Right renal pelvis (tissue), 4 donors: Measurements from ENCODE around the gene PDS5B. TPM values are rescaled to one million over a fixed set of nuclear protein-coding genes. Genes with fewer than 3 reads are reported as not detected.
"Not testable (repeated sequence)": the region's sequence is repeated elsewhere in the genome, so short reads cannot be mapped to it uniquely, and the experiment has no call there.

Source experiments
- DNase-seq, 4 donors: peaks; one replicate each; pipeline ENCODE4 v3.0.0-alpha.2; 2013; ENCODE audit warnings: low read depth in 4 of 4, low spot score in 3 of 4, missing footprints in 1 of 4
- polyA plus RNA-seq, 4 donors: library from polyadenylated mRNA; unstranded; fragments of 120-200 nt; gene quantifications; one replicate each; pipeline ENCODE4 v1.2.1, GENCODE V29; 2013; ENCODE audit not compliant: insufficient read length in 4 of 4

The PDS5B gene
- polyA plus RNA-seq, 4 donors, result 57.1 to 72.3 (median 70.4) TPM

GRCh38 chr13:32720026-32720425 lies 133.8 kb downstream of the PDS5B start:
- DNase-seq, result no peak

GRCh38 chr13:32721131-32722034 lies 135.1 kb downstream of the PDS5B start:
- DNase-seq, result not testable (repeated sequence)

- DNase-seq, result no peak
Observed at GRCh38 chr13:32722340-32722739, 136.1 kb downstream of the PDS5B start.

- DNase-seq, result no peak
Observed at GRCh38 chr13:32723987-32724386, 137.7 kb downstream of the PDS5B start.

- no peak for DNase-seq
Observed at GRCh38 chr13:32726374-32727037, 140.3 kb downstream of the PDS5B start.

- no peak for DNase-seq
Observed at GRCh38 chr13:32728327-32728726, 142.1 kb downstream of the PDS5B start.

- not testable (repeated sequence) for DNase-seq
Observed at GRCh38 chr13:32729097-32729496, 142.8 kb downstream of the PDS5B start.

- DNase-seq, result no peak
Observed at GRCh38 chr13:32731074-32731473, 144.8 kb downstream of the PDS5B start.

- no peak for DNase-seq
Observed at GRCh38 chr13:32731576-32731975, 145.3 kb downstream of the PDS5B start.

- no peak for DNase-seq
Observed at GRCh38 chr13:32733690-32734089, 147.4 kb downstream of the PDS5B start.

- DNase-seq, result no peak
Observed at GRCh38 chr13:32734511-32734910, 148.3 kb downstream of the PDS5B start.

- DNase-seq, result no peak
Observed at GRCh38 chr13:32735859-32736258, 149.6 kb downstream of the PDS5B start.

GRCh38 chr13:32736648-32737047 lies 150.4 kb downstream of the PDS5B start:
- no peak for DNase-seq

GRCh38 chr13:32737111-32737571 lies 150.9 kb downstream of the PDS5B start:
- no peak for DNase-seq

GRCh38 chr13:32737679-32738078 lies 151.4 kb downstream of the PDS5B start:
- no peak for DNase-seq

GRCh38 chr13:32745509-32745908 lies 159.3 kb downstream of the PDS5B start:
- DNase-seq, result no peak

- no peak for DNase-seq
Observed at GRCh38 chr13:32746474-32746873, 160.2 kb downstream of the PDS5B start.

- DNase-seq, result no peak
Observed at GRCh38 chr13:32748305-32748704, 162.1 kb downstream of the PDS5B start.

GRCh38 chr13:32751340-32751739 lies 165.1 kb downstream of the PDS5B start:
- DNase-seq, result no peak

- no peak for DNase-seq
Observed at GRCh38 chr13:32752311-32752710, 166.1 kb downstream of the PDS5B start.

- DNase-seq, result no peak
Observed at GRCh38 chr13:32752997-32753606, 166.8 kb downstream of the PDS5B start.
